Activated CD4-positive, alpha-beta T cell treated with anti-CD3 and anti-CD28 coated beads, Interleukin-2, amount 10 ng/mL, durations not matched to agents 7 days and 5 days (primary cell): ENCODE results near the gene DCTN5. TPM values are rescaled to one million over a fixed set of nuclear protein-coding genes. Genes with fewer than 3 reads are reported as not detected.
"Not testable (repeated sequence)": the region's sequence is repeated elsewhere in the genome, so short reads cannot be mapped to it uniquely, and the experiment has no call there.

ENCODE experiments used
- CTCF ChIA-PET: fragments of 350-600 bp; sonication (Branson Sonifier 250); formaldehyde crosslinking; loops from one replicate; lab custom pipeline; 2021; ENCODE audit warnings: antibody characterized with exemption; lab: Charles Lee
- POLR2A ChIA-PET: fragments of 350-600 bp; sonication (Branson Sonifier 250); formaldehyde crosslinking; loops from one replicate; lab custom pipeline; 2021; ENCODE audit warnings: antibody characterized with exemption; lab: Charles Lee
- DNase-seq: peaks from one replicate; pipeline ENCODE4 v3.0.0-alpha.2; 2020
- H3K27ac Mint-ChIP-seq: one replicate; pipeline ENCODE4 v1.8.0; 2021; ENCODE audit warnings: mild to moderate bottlenecking, moderate library complexity, mixed read lengths
- H3K27me3 Mint-ChIP-seq: one replicate; pipeline ENCODE4 v1.8.0; 2021; ENCODE audit warnings: mixed read lengths
- H3K36me3 Mint-ChIP-seq: one replicate; pipeline ENCODE4 v1.8.0; 2021; ENCODE audit warnings: low read depth, mixed read lengths
- H3K4me1 Mint-ChIP-seq: one replicate; pipeline ENCODE4 v1.8.0; 2021; ENCODE audit warnings: mixed read lengths
- H3K4me3 Mint-ChIP-seq: one replicate; pipeline ENCODE4 v1.8.0; 2021; ENCODE audit warnings: mild to moderate bottlenecking, moderate library complexity, mixed read lengths
- H3K9me3 Mint-ChIP-seq: one replicate; pipeline ENCODE4 v1.8.0; 2021; ENCODE audit warnings: mixed read lengths
- total RNA-seq, 2 experiments: library from RNA; stranded (reverse); gene quantifications; one replicate each; pipeline ENCODE4 v1.2.3, GENCODE V29; 2021

Gene DCTN5
- 10 to 100 TPM; 74.2 to 75.2 TPM for total RNA-seq

DNA sequence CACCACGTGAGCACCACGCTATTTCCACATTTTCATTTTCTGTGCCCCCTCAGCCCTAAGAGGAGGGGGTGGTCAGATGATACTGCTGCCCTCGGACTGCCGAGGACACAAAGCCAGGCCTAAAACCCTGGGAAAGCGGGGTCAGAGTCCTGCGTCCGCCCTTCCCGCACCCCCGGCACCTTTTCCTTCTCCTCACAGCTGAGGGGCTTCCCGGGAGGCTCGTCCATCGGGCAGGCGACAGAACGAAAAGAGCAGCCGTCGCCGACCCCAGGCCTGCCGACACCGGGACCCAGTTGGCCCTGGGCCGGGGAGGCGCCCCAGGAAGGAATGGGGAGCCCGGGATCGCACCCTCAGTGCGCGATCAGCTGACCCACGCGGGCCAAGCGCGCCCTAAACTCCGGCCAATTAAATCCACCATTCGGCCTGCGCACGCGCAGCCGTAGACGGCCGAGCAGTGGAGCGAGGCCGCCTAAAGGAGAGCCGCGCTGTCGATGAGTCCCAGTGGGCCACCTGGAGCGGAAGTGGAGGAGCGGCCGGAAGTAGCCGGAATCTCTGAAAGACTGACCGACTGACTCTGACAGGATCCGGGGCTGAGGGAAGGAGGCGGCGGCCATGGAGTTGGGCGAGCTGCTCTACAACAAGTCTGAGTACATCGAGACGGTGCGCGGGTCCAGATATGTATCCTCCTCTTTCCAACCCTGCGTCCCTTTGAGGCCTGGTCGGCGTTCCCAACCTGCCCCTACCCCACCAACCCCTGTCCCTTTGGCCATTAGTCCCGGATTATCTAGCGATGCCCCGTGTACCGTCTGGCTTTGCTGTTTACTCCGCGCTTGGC, at the start of gene DCTN5, which contains the start of gene PALB2:
Gene DCTN5, plus strand, starts transcription at position 536 of the 835 bp plus-strand sequence. Its CDS starts 77 bp downstream, at position 613.
Gene PALB2, minus strand, starts transcription at position 380 of the 835 bp plus-strand sequence. Its CDS starts 153 bp downstream, at position 227.
- peak within 1 kb of the TSS; percentile 100 for H3K4me3 Mint-ChIP-seq
- ChIA-PET POLR2A (interaction anchor here (0.6 kb wide), 1 partner anchor 68 kb away, joined by 6 read pairs; no protein-coding TSS in a partner anchor), CTCF (interaction anchor here (0.5 to 1.0 kb wide), 3 partner anchors 11 to 387 kb away, joined by 3 read pairs; partner anchors contain the start of gene PLK1)
- peak within 1 kb of the TSS; percentile 99 for H3K27ac Mint-ChIP-seq
- no peaks in the 10 kb centered on the region for H3K9me3 Mint-ChIP-seq
- H3K4me1 Mint-ChIP-seq, result peaks cover 42% of the 10 kb centered on the region
- DNase-seq, result peak; percentile 89
- H3K36me3 Mint-ChIP-seq, result peaks cover 29% of the 10 kb centered on the region
- H3K27me3 Mint-ChIP-seq, result no peaks in the 10 kb centered on the region

DNA sequence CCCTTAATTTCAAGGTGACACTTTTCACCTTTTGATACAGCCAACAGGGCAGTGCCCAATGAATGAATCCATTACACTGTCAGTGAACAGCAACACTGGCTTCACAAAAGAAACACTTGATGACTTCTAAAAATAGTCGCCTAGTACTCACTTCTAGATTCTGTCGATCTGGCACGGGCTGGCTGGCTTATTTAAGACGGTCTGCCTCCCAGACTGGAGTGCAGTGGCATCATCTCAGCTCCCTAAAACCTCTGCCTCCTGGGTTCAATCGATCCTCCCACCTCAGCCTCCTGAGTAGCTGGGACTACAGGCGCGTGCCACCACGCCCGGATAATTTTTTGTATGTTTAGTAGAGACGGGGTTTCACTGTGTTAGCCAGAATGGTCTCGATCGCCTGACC, 47.1 kb upstream of the DCTN5 start:
- CTCF ChIA-PET, result interaction anchor here (1.0 kb wide), 1 partner anchor 37 kb away, joined by 3 read pairs; the partner anchor contains the start of genes EARS2 and UBFD1
- Mint-ChIP-seq H3K4me1 (peaks cover 30% of the 10 kb centered on the region), H3K4me3 (peak overlapping the region; percentile 40), H3K27me3 (no peaks in the 10 kb centered on the region), H3K36me3 (peaks cover 25% of the 10 kb centered on the region), H3K27ac (no peak overlapping the region), H3K9me3 (no peaks in the 10 kb centered on the region)
- POLR2A ChIA-PET, result no interaction called here
- DNase-seq, result no peak

DNA sequence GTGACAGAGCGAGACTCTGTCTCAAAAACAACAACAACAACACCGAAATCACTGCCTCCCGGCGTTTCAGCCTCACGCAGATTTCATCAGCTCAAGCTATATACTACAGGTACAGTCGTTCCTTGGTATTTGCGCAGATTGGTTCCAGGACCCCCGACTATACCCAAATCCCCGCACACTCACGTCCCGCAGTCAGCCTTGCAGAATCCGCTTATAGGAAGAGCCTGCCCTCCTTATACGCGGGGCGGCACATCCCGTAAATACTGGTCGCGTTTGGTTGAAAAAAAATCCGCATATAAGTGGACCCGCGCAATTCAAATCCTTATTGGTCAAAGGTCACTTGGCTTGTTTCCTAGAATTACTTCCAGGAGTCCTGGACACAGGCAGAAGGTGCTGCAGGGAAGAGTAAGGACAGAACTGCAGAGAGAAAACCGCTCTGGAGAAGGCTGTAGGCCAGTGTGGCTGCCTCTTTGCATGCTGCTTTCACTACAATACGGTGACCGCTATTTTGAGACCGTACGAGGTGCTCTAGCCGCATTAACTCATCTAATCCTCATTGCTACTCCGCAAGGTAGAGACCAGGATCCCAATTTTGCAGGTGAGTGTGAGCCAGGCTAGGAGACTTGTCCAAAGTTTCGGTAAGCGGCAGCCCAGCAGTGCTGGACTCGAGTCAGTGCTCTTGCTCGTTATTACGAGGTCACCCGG, 45.9 kb upstream of the DCTN5 start:
- peak overlapping the region; percentile 82 for H3K4me3 Mint-ChIP-seq
- H3K9me3 Mint-ChIP-seq, result no peaks in the 10 kb centered on the region
- ChIA-PET POLR2A (no interaction called here), CTCF (interaction anchor here (0.7 kb wide), 1 partner anchor 1630 kb away, joined by 4 read pairs; no protein-coding TSS in a partner anchor)
- H3K27me3 Mint-ChIP-seq, result no peaks in the 10 kb centered on the region
- peaks cover 18% of the 10 kb centered on the region for H3K36me3 Mint-ChIP-seq
- DNase-seq, result peak; percentile 8
- peaks cover 30% of the 10 kb centered on the region for H3K4me1 Mint-ChIP-seq
- H3K27ac Mint-ChIP-seq, result peak overlapping the region; percentile 64

DNA sequence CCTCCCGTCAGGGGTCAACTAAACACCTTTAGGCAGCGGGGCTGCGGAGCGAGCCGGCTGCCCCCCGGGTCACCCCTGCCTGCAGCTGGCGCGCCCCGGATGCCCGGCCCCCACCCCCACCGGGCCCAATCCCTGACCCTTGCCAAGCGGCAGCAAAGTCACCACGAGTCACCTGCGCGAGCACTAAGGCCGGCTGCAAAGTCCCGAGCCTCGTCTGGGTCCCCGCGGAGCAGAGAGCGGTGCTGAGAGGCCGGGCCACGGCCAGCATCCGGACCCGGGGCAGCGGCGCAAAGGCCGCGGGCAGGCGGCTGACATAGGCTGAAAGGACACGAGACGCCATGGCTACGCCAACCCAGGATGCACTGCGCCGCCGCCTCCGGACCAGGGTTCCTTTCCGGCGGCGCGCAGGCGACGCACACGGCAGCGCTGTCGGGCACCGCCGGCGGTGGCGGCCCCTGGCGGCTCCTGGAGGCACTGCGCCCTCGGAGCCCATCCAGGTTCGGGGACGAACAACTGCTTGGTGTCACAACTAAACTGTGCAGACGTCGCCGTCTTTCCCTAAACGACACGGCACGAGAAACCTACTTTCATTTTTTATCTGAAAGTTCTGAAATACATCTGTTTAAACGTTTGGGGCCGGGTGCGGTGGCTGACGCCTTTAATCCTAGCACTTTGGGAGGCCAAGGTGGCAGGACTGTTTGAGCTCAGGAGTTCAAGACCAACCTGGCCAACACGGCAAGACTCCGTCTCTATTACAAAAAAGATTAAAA, 45.1 kb upstream of the DCTN5 start, which contains the start of gene NDUFAB1:
Gene NDUFAB1, minus strand, starts transcription at position 366 of the 770 bp plus-strand sequence. Its CDS starts 26 bp downstream, at position 340.
- Mint-ChIP-seq H3K27ac (peak within 1 kb of the TSS; percentile 83), H3K9me3 (no peaks in the 10 kb centered on the region), H3K4me1 (peaks cover 30% of the 10 kb centered on the region), H3K36me3 (peaks cover 13% of the 10 kb centered on the region), H3K4me3 (peak within 1 kb of the TSS; percentile 82), H3K27me3 (no peaks in the 10 kb centered on the region)
- ChIA-PET POLR2A (interaction anchor here (0.6 kb wide), 1 partner anchor 14 kb away, joined by 3 read pairs; no protein-coding TSS in a partner anchor), CTCF (interaction anchor here (1.2 to 2.2 kb wide), 10 partner anchors 9 to 160 kb away, joined by 3 to 10 read pairs (median 3); partner anchors contain the start of gene UBFD1)
- DNase-seq, result peak; percentile 91

DNA sequence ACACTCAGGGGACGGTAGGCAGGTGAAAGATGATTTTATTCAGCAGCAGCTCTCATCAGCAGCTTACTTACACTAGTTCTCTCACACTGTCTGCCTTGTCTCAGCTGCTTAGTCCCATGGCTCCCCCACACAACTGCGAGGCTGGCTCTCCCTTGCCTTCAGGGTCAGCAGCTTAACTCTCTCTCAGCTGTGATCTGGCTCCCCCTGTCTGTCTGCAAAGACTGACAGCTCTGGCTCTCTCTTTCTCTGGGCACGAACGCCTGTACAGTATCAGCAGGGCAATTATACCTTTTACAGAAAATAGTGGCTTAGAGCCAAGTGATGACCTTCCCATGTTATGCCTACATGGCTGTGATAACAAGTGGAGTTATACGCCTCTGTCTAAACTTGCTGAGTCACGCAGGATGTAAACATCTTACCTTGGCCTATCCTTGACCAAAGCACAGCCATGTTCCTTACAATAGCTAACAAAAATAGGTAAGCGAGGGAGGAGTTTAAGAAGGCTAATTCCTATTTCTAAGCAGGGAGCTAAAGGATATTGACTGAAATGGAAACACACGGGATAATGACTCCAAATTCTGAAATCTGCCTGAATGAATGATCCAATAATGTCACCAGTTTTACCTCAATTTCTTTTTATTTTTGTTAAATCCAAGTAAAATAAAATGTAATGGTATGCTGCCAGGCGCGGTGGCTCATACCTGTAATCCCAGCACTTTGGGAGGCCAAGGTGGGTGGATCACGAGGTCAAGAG, 44.1 kb upstream of the DCTN5 start:
- H3K4me3 Mint-ChIP-seq, result no peak overlapping the region
- peak overlapping the region; percentile 54 for H3K27ac Mint-ChIP-seq
- peaks cover 9% of the 10 kb centered on the region for H3K36me3 Mint-ChIP-seq
- no peaks in the 10 kb centered on the region for H3K27me3 Mint-ChIP-seq
- H3K4me1 Mint-ChIP-seq, result peaks cover 29% of the 10 kb centered on the region
- peak; percentile 22 for DNase-seq
- H3K9me3 Mint-ChIP-seq, result no peaks in the 10 kb centered on the region
- POLR2A ChIA-PET, result no interaction called here
- CTCF ChIA-PET, result interaction anchor here (1.2 to 2.2 kb wide), 10 partner anchors 8 to 161 kb away, joined by 3 to 10 read pairs (median 3); partner anchors contain the start of gene UBFD1

DNA sequence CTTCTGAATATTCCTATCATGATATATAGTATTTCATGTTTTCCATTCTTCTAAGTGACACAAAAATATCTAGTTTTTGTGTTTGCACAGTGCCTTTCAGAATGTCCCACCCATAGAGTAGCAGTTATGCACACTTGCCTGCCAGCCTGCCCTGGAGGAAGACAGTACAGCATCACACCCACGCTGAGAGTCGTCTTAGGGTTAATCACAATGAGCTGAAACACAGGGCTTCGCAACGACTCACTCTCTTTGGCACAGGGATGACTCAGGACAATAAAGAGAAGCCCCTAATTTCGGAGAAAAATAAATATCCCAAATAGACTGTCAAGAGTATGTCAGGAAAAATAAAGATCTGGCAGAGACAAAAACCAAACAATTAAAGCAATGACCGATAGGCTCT, 33.5 kb upstream of the DCTN5 start:
- POLR2A ChIA-PET, result no interaction called here
- Mint-ChIP-seq H3K27ac (no peak overlapping the region), H3K9me3 (no peaks in the 10 kb centered on the region), H3K27me3 (no peaks in the 10 kb centered on the region), H3K4me3 (no peak overlapping the region), H3K36me3 (peaks cover 13% of the 10 kb centered on the region), H3K4me1 (no peaks in the 10 kb centered on the region)
- CTCF ChIA-PET, result interaction anchor here (0.7 to 2.9 kb wide), 2 partner anchors 10 to 1499 kb away, joined by 3 to 10 read pairs; no protein-coding TSS in a partner anchor
- no peak for DNase-seq

DNA sequence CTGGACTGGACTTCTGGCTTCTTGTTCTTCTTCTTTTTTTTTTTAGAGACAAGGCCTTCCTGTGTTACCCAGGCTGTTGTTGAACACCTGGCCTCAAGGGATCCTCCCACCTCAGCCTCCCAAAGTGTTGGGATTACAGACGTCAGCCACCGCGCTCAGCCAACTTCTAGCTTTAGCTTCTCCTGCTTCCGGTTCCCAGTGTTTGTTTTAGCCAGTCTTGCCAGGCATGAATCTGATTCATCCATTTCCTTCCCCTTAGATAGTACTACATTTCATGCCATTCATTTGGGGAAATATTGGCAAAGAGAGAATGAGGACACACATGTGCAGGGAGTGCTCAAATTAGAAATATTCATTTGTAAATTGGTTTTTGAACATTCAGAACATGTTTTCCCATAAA, 33.1 kb upstream of the DCTN5 start:
- no peaks in the 10 kb centered on the region for H3K4me1 Mint-ChIP-seq
- no peaks in the 10 kb centered on the region for H3K27me3 Mint-ChIP-seq
- ChIA-PET POLR2A (no interaction called here), CTCF (interaction anchor here (0.7 to 2.9 kb wide), 2 partner anchors 11 to 1499 kb away, joined by 3 to 10 read pairs; no protein-coding TSS in a partner anchor)
- no peaks in the 10 kb centered on the region for H3K9me3 Mint-ChIP-seq
- H3K36me3 Mint-ChIP-seq, result peaks cover 12% of the 10 kb centered on the region
- no peak for DNase-seq
- H3K27ac Mint-ChIP-seq, result peak overlapping the region; percentile 25
- no peak overlapping the region for H3K4me3 Mint-ChIP-seq

DNA sequence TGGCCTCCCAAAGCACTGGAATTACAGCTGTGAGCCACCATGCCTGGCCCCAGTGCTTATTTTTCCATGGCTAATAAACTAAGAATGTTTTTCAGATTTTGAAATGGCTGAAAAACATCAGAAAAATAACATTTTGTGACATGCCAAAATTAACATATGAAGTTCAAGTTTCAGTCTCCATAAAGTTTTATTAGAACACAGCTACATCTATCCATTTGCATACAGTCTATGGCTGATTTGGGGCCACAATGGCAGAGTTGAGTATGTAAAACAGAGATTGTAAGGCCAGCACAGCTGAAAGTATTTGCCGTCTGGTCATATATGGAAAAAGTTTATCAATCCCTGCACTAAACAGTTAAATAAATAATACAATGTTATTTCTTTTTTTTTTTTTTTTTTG, 31.3 kb upstream of the DCTN5 start:
- Mint-ChIP-seq H3K4me3 (no peak overlapping the region), H3K27me3 (no peaks in the 10 kb centered on the region), H3K27ac (no peak overlapping the region), H3K9me3 (no peaks in the 10 kb centered on the region), H3K4me1 (no peaks in the 10 kb centered on the region), H3K36me3 (peaks cover 13% of the 10 kb centered on the region)
- DNase-seq, result no peak
- ChIA-PET POLR2A (interaction anchor here (0.5 kb wide), 1 partner anchor 14 kb away, joined by 3 read pairs; the partner anchor contains the start of gene NDUFAB1), CTCF (interaction anchor here (0.5 to 0.6 kb wide), 2 partner anchors 8 to 10 kb away, joined by 3 read pairs; no protein-coding TSS in a partner anchor)

DNA sequence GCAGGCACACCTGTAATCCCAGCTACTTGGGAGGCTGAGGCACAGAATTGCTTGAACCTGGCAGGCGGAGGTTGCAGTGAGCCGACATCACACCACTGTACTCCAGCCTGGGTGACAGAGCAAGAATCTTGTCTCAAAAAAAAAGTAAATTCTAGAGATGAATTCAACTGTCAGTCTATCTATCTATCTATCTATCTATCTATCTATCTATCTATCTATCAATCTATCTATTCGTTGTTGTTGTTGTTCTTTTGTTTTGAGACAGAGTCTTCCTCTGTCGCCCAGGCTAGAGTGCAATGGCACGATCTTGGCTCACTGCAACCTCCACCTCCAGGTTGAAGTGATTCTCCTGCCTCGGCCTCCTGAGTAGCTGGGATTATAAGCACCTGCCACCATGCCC, 30.4 kb upstream of the DCTN5 start:
- H3K4me3 Mint-ChIP-seq, POLR2A ChIA-PET, H3K27ac Mint-ChIP-seq, H3K27me3 Mint-ChIP-seq, H3K4me1 Mint-ChIP-seq, H3K9me3 Mint-ChIP-seq, DNase-seq: not testable (repeated sequence)
- H3K36me3 Mint-ChIP-seq, result peaks cover 14% of the 10 kb centered on the region
- CTCF ChIA-PET, result interaction anchor here (0.6 kb wide), 1 partner anchor 695 kb away, joined by 4 read pairs; no protein-coding TSS in a partner anchor

DNA sequence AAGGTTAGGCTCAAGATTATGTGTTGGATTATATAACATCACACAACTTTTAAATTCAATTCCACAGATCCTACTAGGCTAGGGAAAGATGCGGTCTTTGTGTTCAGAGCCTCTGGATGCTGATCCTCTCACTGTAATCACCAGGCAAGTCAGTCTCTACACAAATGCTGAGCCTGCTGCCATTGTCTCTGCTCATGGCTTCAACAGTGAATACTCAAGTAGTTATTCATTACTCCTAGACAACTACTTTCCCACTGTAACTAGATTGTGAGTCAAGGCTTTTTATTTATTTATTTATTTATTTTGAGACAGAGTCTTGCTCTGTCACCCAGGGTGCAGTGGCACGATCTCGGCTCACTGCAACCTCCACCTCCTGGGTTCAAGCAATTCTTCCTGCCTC, 29.3 kb upstream of the DCTN5 start:
- DNase-seq, result no peak
- CTCF ChIA-PET, result no interaction called here
- no peaks in the 10 kb centered on the region for H3K4me1 Mint-ChIP-seq
- H3K9me3 Mint-ChIP-seq, result no peaks in the 10 kb centered on the region
- no peak overlapping the region for H3K4me3 Mint-ChIP-seq
- POLR2A ChIA-PET, result no interaction called here
- H3K36me3 Mint-ChIP-seq, result peaks cover 17% of the 10 kb centered on the region
- no peaks in the 10 kb centered on the region for H3K27me3 Mint-ChIP-seq
- no peak overlapping the region for H3K27ac Mint-ChIP-seq

DNA sequence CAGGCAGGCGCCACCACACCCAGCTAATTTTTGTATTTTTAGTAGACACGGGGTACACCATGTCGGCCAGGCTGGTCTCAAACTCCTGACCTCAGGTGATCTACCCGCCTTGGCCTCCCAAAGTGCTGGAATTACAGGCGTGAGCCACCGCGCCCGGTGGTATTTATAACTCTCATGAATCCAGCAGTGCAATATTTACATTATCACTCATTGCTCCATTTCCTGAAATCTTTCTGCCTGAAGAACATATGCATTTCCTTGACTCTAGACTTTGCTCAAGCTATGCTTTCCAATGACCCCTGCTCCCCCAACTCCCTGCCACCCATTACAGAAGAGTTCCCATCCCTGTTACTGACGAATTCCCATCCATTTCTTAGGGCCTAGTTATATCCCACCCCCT, 25.5 kb upstream of the DCTN5 start:
- H3K9me3 Mint-ChIP-seq, result no peaks in the 10 kb centered on the region
- peaks cover 20% of the 10 kb centered on the region for H3K36me3 Mint-ChIP-seq
- no peak overlapping the region for H3K4me3 Mint-ChIP-seq
- CTCF ChIA-PET, result interaction anchor here (0.6 kb wide), 1 partner anchor 75 kb away, joined by 3 read pairs; no protein-coding TSS in a partner anchor
- H3K27ac Mint-ChIP-seq, result no peak overlapping the region
- H3K4me1 Mint-ChIP-seq, result no peaks in the 10 kb centered on the region
- H3K27me3 Mint-ChIP-seq, result no peaks in the 10 kb centered on the region
- POLR2A ChIA-PET, result no interaction called here
- no peak for DNase-seq
